Measurements from ENCODE around the gene LRRTM1. TPM values are rescaled to one million over a fixed set of nuclear protein-coding genes. Genes with fewer than 3 reads are reported as not detected.

Gene LRRTM1
- polyA plus RNA-seq, 1 experiment = not detected

DNA sequence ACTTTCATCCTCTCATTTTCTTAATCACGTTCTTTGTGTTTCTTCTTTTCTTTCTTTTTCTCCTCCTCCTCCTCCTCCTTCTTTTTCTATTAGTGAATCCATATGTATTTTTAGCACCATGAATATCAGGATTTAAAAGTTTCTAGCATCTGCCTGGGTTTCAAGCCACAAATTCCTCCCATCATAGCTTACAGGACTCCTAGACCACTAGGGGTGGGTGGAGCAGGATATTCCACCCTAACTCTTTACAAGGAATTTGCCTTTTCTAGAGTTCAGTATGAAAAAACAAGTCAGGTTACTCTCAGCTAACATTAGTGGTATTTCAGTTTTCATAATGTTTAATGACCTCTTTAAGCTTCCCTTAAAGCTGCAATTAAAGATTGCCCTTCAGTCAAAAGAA, 19.1 kb upstream of the LRRTM1 start:
- DNase-seq (ENCODE audit: low read depth, low spot score) = no peak
- H3K27me3 ChIP-seq (ENCODE audit: control insufficient read depth, insufficient read depth, low read length) = peaks cover 9% of the 10 kb centered on the region
- TF ChIP-seq, protein P1, sequence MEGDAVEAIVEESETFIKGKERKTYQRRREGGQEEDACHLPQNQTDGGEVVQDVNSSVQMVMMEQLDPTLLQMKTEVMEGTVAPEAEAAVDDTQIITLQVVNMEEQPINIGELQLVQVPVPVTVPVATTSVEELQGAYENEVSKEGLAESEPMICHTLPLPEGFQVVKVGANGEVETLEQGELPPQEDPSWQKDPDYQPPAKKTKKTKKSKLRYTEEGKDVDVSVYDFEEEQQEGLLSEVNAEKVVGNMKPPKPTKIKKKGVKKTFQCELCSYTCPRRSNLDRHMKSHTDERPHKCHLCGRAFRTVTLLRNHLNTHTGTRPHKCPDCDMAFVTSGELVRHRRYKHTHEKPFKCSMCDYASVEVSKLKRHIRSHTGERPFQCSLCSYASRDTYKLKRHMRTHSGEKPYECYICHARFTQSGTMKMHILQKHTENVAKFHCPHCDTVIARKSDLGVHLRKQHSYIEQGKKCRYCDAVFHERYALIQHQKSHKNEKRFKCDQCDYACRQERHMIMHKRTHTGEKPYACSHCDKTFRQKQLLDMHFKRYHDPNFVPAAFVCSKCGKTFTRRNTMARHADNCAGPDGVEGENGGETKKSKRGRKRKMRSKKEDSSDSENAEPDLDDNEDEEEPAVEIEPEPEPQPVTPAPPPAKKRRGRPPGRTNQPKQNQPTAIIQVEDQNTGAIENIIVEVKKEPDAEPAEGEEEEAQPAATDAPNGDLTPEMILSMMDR (IDR thresholded peaks at IDR 0.05; ENCODE audit: low read depth, low read length) = no peak
- ChIA-PET CTCF (interaction anchor here (0.6 to 7.3 kb wide), 2 partner anchors 14 to 177 kb away, joined by 6 to 182 read pairs; no protein-coding TSS in a partner anchor), POLR2A (no interaction called here)
- no peak overlapping the region for H3K27ac ChIP-seq (ENCODE audit: low read depth, low read length)
- no peak overlapping the region for H3K4me3 ChIP-seq (ENCODE audit: low read depth, low read length)
- H3K9me3 ChIP-seq (ENCODE audit: control insufficient read depth, insufficient read depth, low read length) = no peaks in the 10 kb centered on the region

DNA sequence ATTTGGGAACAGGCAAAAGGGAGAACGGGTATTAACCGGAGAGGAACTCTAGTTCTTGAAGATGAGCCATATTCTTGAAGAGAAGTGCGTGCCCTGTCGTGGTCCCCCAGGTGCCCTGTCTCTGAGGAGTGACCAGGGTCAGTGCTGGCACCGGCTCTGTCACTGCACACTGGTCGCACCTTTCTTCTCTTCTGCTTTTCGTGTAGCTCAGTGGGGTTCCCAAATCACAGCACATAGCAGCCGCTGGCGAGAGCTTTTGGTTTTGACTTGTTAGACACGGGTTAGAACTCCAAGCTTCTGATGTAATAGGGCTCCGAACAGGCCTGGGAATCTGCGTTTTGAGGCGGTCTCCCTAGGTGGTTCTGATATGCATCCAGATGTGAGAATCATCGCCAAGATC, 18.4 kb upstream of the LRRTM1 start:
- TF ChIP-seq, protein P1 (IDR thresholded peaks at IDR 0.05; ENCODE audit: low read depth, low read length) = no peak
- CTCF ChIA-PET = interaction anchor here (7.3 kb wide), 1 partner anchor 177 kb away, joined by 182 read pairs; no protein-coding TSS in a partner anchor
- POLR2A ChIA-PET = no interaction called here
- Histone ChIP-seq H3K27me3 (ENCODE audit: control insufficient read depth, insufficient read depth, low read length) (peaks cover 9% of the 10 kb centered on the region), H3K27ac (ENCODE audit: low read depth, low read length) (no peak overlapping the region), H3K9me3 (ENCODE audit: control insufficient read depth, insufficient read depth, low read length) (no peaks in the 10 kb centered on the region), H3K4me3 (ENCODE audit: low read depth, low read length) (no peak overlapping the region)
- DNase-seq (ENCODE audit: low read depth, low spot score) = no peak

DNA sequence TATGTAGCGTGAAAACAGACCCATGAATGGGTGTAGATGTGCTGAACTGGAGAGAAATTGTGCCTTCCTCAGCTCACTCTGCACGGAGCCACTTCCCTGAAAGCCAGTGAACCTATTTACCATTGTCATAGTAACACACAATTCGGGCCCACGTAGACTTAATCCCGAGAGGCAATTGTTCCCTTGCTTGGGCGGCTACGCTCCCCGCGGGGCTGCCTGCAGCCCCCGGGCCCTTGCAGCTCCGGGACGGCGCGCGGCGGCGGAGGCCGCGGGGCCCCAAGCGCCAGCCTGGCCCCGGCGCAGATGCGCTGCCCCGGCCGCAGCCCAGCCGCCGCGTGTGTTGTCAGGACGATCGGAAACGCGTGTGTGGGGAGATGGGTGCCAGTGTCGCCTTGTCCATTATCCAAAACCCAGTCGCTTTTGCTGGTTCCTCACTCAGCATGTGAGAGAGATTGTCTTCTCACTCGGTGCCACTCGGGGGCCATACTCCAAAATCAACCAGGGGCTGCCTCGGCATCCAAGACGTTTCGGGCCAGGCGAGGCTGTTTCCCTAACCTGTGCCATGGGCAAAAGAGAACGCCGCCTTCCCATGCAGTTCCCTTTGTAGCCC, 17.9 kb upstream of the LRRTM1 start:
- TF ChIP-seq, protein P1 (IDR thresholded peaks at IDR 0.05; ENCODE audit: low read depth, low read length) = no peak
- no peak overlapping the region for H3K27ac ChIP-seq (ENCODE audit: low read depth, low read length)
- ChIA-PET CTCF (interaction anchor here (7.3 kb wide), 1 partner anchor 178 kb away, joined by 182 read pairs; no protein-coding TSS in a partner anchor), POLR2A (no interaction called here)
- peaks cover 9% of the 10 kb centered on the region for H3K27me3 ChIP-seq (ENCODE audit: control insufficient read depth, insufficient read depth, low read length)
- no peak overlapping the region for H3K4me3 ChIP-seq (ENCODE audit: low read depth, low read length)
- DNase-seq (ENCODE audit: low read depth, low spot score) = no peak
- no peaks in the 10 kb centered on the region for H3K9me3 ChIP-seq (ENCODE audit: control insufficient read depth, insufficient read depth, low read length)

DNA sequence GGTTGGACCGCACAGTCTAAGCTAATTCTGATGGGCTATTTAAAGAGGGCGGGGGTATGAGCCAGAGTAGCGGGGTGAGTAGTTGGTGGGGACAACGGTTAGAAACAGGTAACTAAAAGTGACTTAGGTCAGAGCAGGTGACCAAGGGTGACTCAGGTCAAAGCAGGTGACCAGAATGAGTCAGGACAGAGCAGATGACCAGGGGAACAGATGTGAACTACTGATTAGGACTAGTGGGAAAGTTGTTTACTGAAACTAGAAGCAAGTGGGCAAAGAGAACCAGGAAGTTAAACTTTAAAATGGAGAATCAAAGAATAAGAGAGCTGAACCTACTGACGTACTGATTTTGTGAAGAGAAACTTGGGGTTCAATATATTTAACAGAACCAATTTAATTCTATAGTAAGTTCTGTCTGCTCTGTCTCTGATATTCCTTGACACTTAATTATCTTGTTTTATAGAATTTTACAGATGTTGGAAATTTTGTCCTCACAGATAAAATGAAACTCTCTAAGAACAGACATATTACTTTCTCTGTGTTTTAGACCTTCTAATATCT, 7.8 kb upstream of the LRRTM1 start:
- Histone ChIP-seq H3K27me3 (ENCODE audit: control insufficient read depth, insufficient read depth, low read length) (peaks cover 3% of the 10 kb centered on the region), H3K9me3 (ENCODE audit: control insufficient read depth, insufficient read depth, low read length) (no peaks in the 10 kb centered on the region), H3K4me3 (ENCODE audit: low read depth, low read length) (no peak overlapping the region), H3K27ac (ENCODE audit: low read depth, low read length) (no peak overlapping the region)
- CTCF ChIA-PET = no interaction called here
- TF ChIP-seq, protein P1 (IDR thresholded peaks at IDR 0.05; ENCODE audit: low read depth, low read length) = no peak
- POLR2A ChIA-PET = no interaction called here
- no peak for DNase-seq (ENCODE audit: low read depth, low spot score)

DNA sequence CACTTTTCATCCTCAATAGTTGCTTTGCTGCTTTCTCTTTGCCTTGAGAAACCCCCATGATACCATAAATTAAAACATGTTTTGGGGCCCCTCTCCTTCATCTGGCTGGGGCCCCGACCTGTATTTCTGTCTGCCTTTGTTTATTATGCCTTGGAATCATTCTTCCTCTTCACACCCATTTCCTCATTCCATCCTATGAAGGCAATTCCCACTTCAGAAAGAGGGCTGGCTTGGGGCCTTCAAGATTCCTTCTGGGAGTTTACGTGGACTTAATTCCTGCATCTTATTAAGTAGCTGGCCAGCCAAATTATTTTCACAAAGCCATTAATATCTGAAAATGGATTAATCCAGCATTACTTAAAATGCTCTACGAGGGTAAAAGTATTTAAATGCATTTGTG, 6.8 kb upstream of the LRRTM1 start:
- TF ChIP-seq, protein P1 (IDR thresholded peaks at IDR 0.05; ENCODE audit: low read depth, low read length) = no peak
- ChIA-PET CTCF (no interaction called here), POLR2A (no interaction called here)
- H3K27ac ChIP-seq (ENCODE audit: low read depth, low read length) = no peak overlapping the region
- H3K9me3 ChIP-seq (ENCODE audit: control insufficient read depth, insufficient read depth, low read length) = no peaks in the 10 kb centered on the region
- no peak for DNase-seq (ENCODE audit: low read depth, low spot score)
- no peak overlapping the region for H3K4me3 ChIP-seq (ENCODE audit: low read depth, low read length)
- no peaks in the 10 kb centered on the region for H3K27me3 ChIP-seq (ENCODE audit: control insufficient read depth, insufficient read depth, low read length)

All from AG04450 (cell line).